Measurements from ENCODE around the gene PTPN4. TPM values are rescaled to one million over a fixed set of nuclear protein-coding genes. Genes with fewer than 3 reads are reported as not detected.

The PTPN4 gene
- total RNA-seq, 4 donors from 2014 or later: 35.6 to 61.5 (median 51.6) TPM

- no peaks in the 10 kb centered on the region for H3K4me1 ChIP-seq
- intact Hi-C loops (cut with DNase I; ENCODE audit: low total_unique reads): no loop called here
- TF ChIP-seq POLR2A (IDR thresholded peaks at IDR 0.05): no peak
- TF ChIP-seq, protein P1, sequence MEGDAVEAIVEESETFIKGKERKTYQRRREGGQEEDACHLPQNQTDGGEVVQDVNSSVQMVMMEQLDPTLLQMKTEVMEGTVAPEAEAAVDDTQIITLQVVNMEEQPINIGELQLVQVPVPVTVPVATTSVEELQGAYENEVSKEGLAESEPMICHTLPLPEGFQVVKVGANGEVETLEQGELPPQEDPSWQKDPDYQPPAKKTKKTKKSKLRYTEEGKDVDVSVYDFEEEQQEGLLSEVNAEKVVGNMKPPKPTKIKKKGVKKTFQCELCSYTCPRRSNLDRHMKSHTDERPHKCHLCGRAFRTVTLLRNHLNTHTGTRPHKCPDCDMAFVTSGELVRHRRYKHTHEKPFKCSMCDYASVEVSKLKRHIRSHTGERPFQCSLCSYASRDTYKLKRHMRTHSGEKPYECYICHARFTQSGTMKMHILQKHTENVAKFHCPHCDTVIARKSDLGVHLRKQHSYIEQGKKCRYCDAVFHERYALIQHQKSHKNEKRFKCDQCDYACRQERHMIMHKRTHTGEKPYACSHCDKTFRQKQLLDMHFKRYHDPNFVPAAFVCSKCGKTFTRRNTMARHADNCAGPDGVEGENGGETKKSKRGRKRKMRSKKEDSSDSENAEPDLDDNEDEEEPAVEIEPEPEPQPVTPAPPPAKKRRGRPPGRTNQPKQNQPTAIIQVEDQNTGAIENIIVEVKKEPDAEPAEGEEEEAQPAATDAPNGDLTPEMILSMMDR (IDR thresholded peaks at IDR 0.05): no peak
- no peaks in the 10 kb centered on the region for H3K36me3 ChIP-seq
- no peak for DNase-seq
- H3K27ac ChIP-seq: no peak overlapping the region
- no peaks in the 10 kb centered on the region for H3K9me3 ChIP-seq
- no peaks in the 10 kb centered on the region for H3K27me3 ChIP-seq
- no peak overlapping the region for H3K4me3 ChIP-seq
Measured at GRCh38 chr2:119724656-119725485, 34.9 kb upstream of the PTPN4 start.

DNA sequence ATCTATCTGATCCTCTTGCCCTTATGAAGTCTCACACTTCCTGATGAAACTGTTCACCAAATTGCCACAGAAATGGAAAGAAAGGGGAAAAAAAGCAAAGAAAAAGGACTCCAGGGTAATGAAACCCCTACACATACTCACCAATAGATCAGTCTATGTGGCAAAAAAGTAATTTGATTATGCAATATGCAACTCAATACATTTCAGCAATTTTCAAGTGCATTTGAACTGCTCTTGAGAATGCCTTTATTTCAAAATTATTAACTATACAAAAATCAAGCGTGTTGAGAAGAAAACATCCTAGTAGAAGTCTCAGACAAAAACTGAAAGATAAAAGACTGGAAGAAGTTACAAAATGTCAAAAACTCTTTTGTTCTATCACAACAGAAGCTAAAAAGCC lies 32.2 kb upstream of the PTPN4 start:
- Histone ChIP-seq H3K4me3 (no peak overlapping the region), H3K36me3 (no peaks in the 10 kb centered on the region), H3K9me3 (no peaks in the 10 kb centered on the region), H3K27me3 (no peaks in the 10 kb centered on the region), H3K27ac (no peak overlapping the region), H3K4me1 (no peaks in the 10 kb centered on the region)
- no peak for DNase-seq
- TF ChIP-seq, protein P1 (IDR thresholded peaks at IDR 0.05): no peak
- TF ChIP-seq POLR2A (IDR thresholded peaks at IDR 0.05): no peak
- intact Hi-C loops (cut with DNase I; ENCODE audit: low total_unique reads): no loop called here

- intact Hi-C loops (cut with DNase I; ENCODE audit: low total_unique reads): no loop called here
- H3K27ac ChIP-seq: no peak overlapping the region
- no peaks in the 10 kb centered on the region for H3K27me3 ChIP-seq
- H3K36me3 ChIP-seq: no peaks in the 10 kb centered on the region
- H3K4me3 ChIP-seq: no peak overlapping the region
- H3K4me1 ChIP-seq: no peaks in the 10 kb centered on the region
- DNase-seq: no peak
- H3K9me3 ChIP-seq: no peaks in the 10 kb centered on the region
- TF ChIP-seq, protein P1 (IDR thresholded peaks at IDR 0.05): no peak
- TF ChIP-seq POLR2A (IDR thresholded peaks at IDR 0.05): no peak
Measured at GRCh38 chr2:119728421-119728820, 31.3 kb upstream of the PTPN4 start.

- no peak for DNase-seq
- TF ChIP-seq, protein P1 (IDR thresholded peaks at IDR 0.05): no peak
- Histone ChIP-seq H3K4me1 (no peaks in the 10 kb centered on the region), H3K27ac (no peak overlapping the region), H3K9me3 (no peaks in the 10 kb centered on the region), H3K27me3 (no peaks in the 10 kb centered on the region), H3K4me3 (no peak overlapping the region), H3K36me3 (no peaks in the 10 kb centered on the region)
- intact Hi-C loops (cut with DNase I; ENCODE audit: low total_unique reads): no loop called here
Measured at GRCh38 chr2:119730671-119731177, 29.0 kb upstream of the PTPN4 start.

DNA sequence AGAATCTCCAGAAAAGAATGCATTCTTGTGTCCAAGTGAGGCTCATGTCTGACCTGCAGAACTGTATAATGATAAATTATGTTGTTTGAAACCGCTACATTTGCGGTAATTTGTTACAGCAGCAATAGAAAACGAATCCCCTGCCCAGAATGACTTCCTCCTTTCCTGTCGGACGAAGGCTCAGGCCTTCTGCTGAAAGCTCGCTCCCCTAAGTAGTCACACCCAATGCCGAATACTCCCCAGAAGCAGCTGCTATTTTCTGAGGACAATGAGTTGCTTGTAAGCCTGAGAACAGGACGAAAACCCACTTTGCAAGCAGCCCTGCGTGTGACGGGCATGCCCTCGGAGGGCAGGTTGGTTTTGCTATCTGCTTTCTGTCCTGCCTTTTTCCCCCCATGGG lies 27.7 kb upstream of the PTPN4 start:
- H3K27ac ChIP-seq: no peak overlapping the region
- H3K4me3 ChIP-seq: no peak overlapping the region
- H3K27me3 ChIP-seq: no peaks in the 10 kb centered on the region
- no peaks in the 10 kb centered on the region for H3K36me3 ChIP-seq
- no peaks in the 10 kb centered on the region for H3K4me1 ChIP-seq
- DNase-seq: no peak
- intact Hi-C loops (cut with DNase I; ENCODE audit: low total_unique reads): no loop called here
- no peak for TF ChIP-seq POLR2A (IDR thresholded peaks at IDR 0.05)
- TF ChIP-seq, protein P1 (IDR thresholded peaks at IDR 0.05): no peak
- no peaks in the 10 kb centered on the region for H3K9me3 ChIP-seq

Data from uterus (tissue), 4 donors.